ENCODE data around the gene ZFYVE28.

DNA sequence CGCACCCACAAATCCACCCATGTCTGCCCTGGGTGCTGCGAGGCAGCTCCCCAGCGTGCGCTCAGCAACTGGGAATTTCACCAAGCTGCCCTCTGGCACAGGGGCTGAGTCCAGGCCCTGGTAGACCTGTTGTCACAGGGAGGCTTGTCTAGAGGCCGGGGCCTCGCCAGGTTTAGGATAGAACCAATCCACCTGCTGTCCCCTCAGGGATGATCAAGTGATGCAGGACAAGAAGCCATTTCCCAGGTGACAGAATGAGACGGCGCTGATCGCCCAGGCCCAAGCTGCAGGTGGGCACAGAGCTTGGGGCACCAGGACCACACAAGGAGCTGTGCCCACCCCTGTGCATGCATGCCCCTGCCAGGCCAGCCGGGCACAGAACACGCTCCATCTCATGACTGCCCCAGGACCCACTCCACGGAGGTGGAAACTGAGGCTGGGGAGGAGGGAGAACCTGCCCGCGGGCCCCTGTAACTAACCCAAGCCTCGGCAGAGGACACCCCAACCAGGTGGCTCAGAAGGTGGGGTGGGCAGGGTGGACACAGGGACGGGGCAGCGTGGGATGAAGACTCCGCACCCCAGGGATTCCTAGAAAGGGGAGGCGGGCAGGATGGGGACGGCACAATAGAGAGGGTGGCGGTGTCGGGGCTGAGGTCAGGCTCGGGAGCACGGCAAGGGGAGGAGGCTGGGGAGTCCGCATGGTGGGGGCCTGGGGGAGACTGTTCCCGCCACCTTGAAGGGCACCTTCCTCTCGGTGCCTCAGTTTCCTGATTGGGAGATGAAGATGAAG lies 78.0 kb downstream of the ZFYVE28 start:
- TF ChIP-seq, protein P1, sequence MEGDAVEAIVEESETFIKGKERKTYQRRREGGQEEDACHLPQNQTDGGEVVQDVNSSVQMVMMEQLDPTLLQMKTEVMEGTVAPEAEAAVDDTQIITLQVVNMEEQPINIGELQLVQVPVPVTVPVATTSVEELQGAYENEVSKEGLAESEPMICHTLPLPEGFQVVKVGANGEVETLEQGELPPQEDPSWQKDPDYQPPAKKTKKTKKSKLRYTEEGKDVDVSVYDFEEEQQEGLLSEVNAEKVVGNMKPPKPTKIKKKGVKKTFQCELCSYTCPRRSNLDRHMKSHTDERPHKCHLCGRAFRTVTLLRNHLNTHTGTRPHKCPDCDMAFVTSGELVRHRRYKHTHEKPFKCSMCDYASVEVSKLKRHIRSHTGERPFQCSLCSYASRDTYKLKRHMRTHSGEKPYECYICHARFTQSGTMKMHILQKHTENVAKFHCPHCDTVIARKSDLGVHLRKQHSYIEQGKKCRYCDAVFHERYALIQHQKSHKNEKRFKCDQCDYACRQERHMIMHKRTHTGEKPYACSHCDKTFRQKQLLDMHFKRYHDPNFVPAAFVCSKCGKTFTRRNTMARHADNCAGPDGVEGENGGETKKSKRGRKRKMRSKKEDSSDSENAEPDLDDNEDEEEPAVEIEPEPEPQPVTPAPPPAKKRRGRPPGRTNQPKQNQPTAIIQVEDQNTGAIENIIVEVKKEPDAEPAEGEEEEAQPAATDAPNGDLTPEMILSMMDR (conservative IDR thresholded peaks at IDR 0.05) = no peak
- TF ChIP-seq EZH2 (IDR thresholded peaks at IDR 0.05; ENCODE audit: low read depth) = no peak
